HG03175 (cell line): ENCODE data around the gene PDPR.
"Not testable (repeated sequence)": the region's sequence is repeated elsewhere in the genome, so short reads cannot be mapped to it uniquely, and the experiment has no call there.

Experiments used
- ATAC-seq: cut with Tn5 transposase; IDR thresholded peaks from one replicate; pipeline ENCODE4 v1.9.1; 2021; ENCODE audit warnings: mild to moderate bottlenecking, moderate library complexity; ENCODE audit not compliant: unreplicated experiment

Gene PDPR

DNA sequence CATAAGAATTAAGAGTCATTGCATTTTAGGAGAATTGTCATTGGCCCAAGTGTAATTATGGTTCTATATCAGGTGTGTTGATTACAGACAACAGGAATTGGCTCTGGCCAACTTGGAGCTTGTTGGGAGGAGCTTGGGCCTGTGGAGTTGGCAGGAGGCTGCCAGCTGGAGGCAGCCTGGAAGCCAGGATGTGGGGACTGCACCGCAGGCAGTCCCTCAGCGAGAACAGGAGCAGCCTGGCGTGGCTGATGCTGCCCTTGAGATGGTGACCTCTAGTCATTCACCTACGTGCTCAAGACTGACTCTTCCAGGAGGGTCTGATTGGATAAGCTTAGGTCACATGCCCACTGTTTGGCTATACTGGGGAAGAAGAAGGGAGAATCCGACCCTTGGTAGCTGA is 13.6 kb downstream of the PDPR start:
- ATAC-seq, result not testable (repeated sequence)

DNA sequence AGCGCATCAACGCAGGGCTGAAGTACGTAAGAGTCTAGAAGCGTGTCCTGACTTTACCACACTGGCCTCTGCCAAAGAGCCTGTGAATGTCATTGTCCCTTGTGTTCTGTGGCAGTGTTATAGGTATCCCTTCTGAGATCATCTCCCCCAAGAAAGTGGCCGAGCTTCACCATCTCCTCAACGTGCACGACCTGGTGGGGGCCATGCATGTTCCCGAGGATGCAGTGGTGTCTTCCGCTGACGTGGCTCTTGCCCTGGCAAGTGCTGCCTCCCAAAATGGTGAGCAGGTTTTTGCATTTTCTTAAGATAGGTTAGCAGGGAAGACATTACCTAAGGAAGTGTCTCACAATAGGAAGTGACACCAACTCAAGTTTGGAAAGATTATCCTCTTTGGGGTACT is 14.7 kb downstream of the PDPR start:
- not testable (repeated sequence) for ATAC-seq

DNA sequence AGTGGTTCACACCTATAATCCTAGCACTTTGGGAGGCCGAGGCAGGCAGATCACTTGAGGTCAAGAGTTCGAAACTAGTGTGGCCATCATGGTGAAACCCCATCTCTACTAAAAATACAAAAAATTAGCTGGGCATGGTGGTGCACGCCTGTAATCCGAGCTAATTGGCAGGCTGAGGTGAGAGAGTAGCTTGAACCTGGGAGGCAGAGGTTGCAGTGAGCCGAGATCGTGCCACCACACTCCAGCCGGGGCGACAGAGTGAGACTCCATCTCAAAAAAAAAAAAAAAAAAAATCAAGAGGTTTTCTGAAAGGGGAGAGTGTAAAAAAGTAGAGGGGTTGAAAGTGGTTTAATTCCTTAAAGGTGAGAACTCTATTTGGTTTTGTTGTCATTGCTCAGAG is 21.7 kb downstream of the PDPR start:
- ATAC-seq, result not testable (repeated sequence)

DNA sequence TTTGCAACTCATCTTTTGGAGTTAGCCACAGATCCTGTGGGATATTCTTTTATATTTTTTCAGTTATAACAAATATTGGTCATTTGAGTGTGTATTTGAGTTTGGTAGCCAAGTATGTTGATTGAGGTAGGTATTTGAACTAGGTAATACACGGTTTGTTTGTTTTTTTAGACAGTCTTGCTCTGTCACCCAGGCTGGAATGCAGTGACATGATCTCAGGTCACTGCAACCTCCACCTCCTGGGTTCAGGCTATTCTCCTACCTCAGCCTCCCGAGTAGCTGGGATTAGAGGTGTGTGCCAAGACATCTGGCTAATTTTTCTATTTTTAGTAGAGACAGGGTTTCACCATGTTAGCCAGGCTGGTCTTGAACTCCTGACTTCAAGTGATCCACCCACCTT is 22.5 kb downstream of the PDPR start:
- ATAC-seq, result not testable (repeated sequence)

DNA sequence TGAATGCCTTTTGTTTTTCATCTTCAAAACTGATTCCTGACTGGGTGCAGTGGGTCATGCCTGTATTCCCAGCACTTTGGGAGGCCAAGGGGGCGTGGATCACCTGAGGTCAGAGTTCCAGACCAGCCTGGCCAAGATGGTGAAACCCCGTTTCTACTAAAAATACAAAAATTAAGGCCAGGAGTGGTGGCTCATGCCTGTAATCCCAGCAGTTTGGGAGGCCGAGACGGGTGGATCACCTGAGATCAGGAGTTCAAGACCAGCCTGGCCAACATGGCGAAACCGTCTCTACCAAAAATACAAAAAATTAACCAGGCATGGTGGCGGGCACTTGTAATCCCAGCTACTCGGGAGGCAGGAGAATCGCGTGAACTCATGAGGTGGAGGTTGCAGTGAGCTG is 28.6 kb downstream of the PDPR start:
- not testable (repeated sequence) for ATAC-seq

DNA sequence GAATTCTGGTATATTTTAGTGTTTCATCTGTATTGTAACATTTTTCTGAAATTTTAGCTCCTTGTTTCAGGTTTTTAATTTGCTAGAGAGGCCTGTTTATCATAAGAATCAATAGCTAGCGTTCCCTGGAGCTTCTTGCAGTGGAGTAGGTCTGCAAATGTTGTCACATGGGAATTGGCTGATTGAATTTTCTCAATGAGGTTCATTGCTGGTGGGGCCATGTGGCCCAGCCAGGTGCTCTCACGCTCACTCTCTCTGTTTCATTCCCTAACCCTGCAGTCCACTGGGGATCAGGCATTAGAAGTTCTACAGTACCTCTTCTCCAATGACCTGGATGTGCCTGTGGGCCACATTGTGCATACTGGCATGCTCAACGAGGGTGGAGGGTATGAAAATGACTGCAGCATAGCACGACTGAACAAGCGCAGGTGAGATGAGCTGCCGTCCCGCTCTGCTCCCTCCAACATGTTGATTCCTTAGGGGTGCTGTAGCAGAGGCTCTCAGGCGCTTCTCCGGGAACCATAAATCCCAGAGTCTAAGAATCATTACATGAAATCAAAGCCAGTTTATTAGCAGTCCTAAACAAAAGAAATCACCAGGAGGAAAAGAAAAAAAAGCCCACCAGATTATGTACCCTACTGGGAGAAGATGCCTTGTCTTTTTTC is 29.2 kb downstream of the PDPR start:
- ATAC-seq, result not testable (repeated sequence)

DNA sequence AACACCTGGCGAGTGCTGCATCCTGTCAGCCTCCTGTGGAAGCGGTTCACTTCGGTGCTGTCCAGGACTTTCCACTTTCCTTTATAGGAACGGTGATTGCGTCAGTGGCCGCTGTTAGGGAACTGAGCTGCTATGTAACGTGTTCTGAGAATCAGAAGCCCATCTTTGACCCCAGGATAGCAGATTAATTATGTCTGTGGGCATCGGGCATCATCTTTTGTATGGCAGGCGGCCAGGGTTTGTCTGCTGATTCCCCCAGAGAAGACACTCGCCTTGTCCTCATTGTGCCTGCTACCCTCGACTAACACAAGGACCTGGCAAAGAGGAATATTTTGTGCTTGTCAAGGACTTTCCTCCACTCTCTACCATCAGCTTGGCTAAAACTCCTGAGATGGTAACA is 33.7 kb downstream of the PDPR start:
- ATAC-seq, result not testable (repeated sequence)

DNA sequence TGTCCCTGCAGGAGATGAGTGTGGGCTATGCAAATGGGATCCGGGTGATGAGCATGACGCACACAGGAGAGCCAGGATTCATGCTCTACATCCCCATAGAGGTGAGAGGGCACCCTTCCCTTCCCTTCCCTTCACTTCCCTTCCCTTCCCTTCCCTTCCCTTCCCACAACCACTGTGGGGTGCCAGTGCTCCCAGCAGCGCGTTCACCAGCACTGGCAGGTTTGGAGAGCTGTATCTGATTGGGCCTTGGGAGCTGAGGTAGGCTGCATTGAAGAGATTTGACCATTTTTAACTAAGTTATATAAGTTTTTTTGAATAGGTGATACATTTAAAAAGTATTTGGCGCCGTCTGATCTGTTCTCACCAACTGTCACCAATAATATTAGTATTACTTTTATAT is 34.3 kb downstream of the PDPR start:
- not testable (repeated sequence) for ATAC-seq

DNA sequence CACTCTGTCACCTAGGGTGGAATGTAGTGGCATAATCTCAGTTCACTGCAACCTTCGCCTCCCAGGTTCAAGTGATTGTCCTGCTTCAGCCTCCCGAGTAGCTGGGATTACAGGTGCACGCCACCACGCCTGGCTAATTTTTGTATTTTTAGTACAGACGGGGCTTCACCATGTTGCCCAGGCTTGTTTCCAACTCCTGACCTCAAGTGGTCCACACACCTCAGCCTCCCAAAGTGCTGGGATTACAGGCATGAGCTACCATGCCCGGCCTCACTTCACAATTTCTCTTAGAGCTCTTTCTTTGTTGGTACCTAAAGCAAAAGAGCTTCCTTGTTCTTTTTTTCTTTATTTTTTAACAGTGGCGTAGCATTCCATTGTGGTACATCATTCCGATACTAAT is 35.2 kb downstream of the PDPR start:
- ATAC-seq, result not testable (repeated sequence)

DNA sequence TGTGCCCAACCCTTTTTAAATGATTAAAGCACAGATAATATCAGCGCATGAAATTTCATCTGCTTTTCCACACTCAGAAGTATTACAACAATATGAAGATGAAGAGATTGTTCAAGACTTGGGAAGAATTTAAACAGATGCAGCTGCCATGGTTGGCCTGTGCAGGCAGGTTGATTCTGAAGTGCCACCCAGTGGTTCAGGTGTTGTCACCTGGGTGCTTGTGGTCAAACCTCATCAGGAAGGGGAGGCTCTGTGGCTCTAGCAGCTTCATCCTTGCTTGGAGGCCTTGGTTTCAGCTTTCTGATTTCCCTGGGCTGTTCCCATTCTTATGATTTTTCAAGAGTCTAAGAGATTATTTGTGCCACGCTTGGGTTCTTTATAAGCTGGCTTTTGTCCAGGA is 37.3 kb downstream of the PDPR start:
- no peak for ATAC-seq

DNA sequence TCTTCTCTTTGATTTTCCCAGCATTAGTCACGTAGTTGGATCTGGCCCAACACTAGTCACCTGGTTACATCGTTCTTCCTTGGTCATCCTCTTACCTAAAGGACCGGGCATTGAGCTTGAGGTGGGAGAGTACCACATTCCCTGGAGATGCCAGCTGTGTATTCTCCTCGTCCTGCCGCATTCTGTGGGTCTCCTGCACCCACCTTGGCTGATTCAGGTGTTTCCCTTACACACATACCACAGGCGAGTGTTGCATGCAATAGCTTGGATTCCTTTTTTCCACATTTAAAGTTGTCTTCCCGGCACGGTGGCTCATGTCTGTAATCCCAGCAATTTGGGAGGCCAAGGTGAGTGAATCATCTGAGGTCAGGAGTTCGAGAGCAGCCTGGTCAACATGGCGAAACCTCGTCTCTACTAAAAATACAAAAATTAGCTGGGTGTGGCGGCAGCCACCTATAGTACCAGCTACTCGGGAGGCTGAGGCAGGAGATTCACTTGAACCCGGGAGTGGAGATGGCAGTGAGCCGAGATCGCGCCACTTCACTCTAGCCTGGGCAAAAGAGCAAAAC is 37.9 kb downstream of the PDPR start:
- no peak for ATAC-seq

DNA sequence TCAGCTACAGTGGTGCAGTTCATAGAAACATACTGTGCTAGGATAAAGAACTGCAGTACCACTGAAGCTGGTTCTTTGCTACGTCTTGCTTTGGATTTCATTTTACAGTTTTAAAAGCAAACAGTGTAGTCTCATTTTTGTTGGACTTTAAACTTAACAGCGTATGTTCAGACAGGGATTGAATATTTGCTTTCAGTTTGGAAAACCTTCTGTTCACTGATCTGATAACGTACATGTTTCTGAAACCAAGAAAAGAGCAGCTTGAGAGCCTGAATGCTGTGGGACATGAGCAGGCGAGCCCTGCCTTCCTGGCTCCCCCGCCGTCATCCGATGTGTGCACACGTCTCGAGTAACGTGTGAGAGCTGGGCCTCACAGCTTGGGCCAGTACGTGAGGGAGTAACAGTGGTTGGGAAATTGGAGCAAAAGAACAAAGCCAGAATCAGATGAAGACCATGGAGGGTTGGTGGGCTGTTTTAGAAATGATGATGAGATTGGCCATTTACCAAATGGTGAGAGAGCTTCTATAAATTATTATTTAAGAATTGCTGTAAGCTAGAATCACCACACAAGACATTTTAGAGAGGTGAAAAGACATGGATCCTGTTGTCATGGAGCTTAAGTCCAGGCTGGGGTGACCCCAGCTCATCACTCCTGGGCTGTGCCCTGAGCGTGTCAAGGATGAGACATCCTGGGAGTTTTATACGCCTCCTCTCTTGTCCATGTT is 38.6 kb downstream of the PDPR start:
- no peak for ATAC-seq

DNA sequence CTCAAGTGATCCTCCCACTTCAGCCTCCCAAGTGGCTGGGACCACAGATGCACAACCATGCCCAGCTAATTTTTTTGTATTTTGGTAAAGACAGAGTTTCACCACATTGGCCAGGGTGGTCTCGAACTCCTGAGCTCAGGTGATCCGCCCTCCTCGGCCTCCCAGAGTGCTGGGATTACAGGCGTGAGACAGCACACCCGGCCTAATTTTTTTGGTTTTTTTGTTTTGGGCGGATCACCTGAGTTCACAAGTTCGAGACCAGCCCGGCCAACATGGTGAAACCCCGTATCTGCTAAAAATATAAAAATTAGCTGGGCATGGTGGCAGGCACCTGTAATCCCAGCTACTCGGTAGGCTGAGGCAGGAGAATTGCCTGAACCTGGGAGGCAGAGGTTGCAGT is 40.6 kb downstream of the PDPR start:
- not testable (repeated sequence) for ATAC-seq

DNA sequence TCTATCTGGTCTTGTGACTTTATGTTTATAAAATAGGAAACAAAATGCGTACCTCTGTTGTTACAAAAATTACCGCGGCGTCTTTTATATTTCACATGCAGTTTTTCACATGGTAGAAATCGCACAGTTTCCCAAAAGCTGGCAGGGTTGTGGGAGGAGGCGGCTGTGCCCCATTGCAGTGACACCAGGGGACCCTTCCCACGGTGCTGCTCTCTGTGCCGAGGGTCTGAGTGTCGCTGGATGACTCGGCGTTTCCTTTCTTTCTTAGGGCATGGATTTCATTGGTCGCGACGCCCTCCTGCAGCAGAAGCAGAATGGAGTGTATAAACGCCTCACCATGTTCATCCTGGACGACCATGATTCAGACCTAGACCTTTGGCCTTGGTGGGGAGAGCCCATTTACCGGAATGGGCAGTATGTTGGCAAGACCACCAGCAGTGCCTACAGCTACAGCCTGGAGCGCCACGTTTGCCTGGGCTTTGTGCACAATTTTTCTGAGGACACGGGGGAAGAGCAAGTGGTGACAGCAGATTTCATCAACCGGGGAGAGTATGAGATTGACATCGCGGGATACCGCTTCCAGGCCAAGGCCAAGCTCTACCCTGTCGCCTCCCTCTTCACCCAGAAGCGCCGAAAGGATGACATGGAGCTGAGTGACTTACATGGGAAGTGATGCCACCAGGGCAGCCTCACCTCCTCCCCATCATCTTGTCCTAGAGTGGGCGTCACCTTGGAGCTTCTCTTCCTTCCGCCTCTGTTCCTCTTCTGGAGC is 42.3 kb downstream of the PDPR start:
- ATAC-seq, result no peak

DNA sequence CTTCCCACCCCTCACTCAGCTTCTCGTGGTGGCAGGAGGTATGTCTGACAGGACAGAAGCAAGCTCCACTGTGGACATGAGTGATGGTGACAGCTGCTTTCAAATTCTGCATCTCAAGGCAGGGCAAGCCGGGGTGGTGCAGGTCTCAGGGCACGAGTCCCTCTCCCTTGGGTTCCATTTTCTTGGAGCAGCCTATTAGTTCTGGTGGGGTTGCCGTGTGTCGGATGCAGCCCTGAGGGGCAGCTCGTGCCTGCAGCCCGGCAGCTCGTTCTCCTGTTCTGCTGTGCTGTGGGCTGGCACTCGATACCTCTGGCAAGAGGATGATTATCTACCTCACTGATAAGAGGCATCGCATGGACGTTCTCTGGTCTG is 43.0 kb downstream of the PDPR start:
- no peak for ATAC-seq

DNA sequence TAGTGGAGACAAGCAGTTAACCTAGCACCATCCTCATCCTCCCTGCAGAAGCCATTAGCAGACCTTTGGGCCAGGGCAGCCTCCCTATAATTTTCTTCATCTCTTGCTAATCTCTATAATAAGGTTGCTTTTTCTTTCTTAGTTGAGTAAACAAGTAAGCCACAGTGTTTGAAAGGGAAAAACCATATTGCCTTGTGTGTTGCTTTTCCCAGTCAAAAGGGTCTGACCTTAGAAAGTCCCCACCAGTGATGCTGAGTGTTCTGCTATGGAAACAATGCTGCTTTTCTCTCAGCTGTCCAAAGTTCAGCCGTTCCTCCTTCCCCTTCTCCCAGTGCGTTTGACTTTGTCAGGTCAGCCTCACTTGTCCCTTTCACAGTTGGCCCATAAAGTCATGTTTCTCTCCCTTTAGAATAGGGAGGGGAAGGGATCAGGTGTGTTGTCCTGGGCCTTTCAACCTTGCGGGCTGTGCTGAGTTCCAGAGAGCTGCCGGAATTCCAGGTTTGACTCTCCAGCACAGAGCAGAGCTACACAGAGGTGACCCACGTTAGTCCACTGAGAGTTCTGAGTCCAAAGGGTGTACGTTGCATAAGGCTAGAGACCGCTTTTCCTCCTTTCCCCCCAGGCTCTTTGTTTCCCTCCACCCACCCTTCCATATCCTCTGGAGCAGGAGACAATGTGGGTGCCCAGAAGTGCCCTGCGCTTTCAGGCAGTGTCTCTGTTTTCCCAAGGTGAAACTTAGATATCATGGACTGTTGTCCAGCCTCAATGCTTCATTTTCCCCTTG is 43.5 kb downstream of the PDPR start:
- no peak for ATAC-seq

DNA sequence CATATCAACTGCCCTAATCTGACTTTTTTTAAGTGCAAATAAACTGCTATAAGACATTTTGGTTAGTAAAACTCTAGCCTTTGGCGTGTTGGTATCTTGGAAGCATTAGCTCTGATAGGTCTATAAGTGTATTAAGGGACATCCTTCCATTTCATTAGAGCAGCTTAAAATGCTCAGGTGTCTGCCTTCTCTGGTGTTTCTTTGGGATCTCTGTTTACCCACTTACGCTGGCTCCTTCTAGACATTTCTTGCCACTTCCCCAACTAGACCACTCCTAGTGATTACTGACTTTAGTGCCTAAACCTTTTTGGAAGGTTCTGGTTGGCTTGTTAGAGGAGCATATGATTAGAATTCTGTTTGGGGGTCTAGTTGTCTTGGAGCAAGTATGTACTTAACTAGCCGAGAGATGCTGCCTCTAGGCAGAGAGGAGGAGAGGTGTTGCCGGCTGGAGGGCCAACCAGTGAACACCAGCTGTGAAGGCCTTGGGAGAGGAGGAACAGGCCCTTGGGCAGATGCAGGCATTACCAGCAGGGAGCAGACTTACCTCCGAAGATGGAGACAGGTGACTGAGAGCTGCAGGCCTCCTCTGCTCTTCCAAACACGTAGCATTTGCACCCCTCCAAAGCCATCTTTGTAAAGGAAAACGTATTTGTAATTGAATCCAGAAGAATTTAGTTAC is 44.3 kb downstream of the PDPR start:
- no peak for ATAC-seq

DNA sequence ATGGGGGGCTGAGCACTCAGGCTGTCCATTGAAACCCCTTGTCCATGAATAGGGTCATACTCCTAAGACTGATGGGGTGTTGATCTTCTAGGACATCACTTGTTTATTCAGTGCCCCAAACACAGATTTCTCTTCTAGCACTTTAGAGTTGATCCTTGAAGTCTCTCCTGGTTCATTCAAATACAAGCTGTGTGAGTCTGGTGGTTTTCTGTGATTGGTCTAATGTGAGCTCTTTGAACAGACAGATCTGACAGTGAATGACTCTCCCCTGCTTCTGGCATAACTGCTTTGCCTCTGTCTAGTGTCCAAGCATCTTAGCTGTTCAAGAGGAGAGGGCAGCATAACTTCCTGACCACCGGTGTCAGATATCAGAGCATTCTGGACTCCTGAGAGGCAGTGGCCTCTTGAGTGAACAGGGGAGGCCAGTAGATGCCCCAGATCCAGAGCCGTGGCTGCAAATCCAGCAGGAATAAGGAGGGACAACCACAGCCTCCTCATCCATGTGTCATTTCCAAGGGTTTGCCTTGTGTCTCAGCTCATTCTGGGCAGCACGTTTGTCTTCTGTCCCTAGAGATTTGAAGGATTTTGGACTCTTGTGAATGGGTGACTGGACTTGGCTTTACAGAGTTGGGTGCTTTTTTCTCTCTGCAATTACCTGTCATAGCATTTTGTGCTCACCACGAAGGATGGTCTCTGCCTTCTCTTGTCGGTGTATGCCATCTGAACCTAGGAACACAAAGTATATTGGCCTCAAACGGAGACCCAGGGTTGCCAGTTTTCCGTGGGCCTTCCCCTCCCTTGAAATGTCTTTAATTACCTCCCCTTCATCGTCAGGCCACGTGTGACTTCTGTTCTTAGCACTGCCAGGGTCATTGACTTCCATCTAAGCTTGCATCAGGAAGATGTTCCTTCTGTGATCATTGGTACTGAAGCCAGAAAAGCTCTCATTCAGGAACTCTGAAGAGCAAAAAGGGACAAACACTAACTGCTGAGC is 45.5 kb downstream of the PDPR start:
- no peak for ATAC-seq

DNA sequence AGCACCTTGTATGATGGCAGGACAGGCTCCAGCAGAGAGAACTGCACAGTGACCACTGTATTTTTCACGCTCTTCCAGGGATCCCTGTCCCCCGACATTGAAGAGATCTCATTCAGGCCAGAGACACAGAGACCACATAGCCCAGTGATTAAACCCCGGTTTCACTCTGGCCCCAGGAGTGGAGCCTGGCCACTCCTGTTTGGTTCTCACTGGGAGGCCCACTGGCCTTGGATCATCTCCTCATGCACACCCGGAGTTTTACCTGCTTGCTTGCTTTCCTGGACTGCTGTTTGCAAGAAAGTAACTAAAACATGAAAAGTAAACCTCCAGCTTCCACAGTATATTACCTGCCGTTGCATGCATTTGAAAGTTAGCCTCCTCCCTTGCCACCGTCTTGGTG is 46.3 kb downstream of the PDPR start:
- no peak for ATAC-seq
